Activated T-helper 9 cell treated with anti-CD3 and anti-CD28 coated beads, Interleukin-2, amount 50 U/mL, for 16 hours (primary cell): ENCODE measurements around the gene LDLRAD4.

Source experiments
- DNase-seq: peaks from one replicate; pipeline ENCODE4 v3.0.0-alpha.2; 2020; ENCODE audit warnings: low read depth

The LDLRAD4 gene

DNA sequence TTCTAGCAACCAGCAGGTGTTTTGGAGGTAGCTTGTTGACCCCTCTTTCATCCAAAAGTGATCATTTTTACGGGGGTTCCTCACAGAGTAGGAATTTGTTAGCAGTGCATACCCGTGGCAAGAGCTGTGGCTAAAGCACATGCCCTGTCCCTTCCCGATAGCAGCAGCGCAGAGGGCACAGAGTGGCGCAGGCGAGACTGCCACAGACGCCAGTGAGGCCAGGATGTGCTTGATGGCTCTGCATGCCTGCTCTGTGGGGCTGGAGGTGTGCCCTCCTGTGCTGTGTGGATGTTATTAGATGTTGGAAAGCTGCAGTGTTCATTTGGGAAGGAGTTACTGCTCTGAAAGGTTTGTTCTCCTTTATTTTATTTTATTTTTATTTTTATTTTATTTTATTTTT, 354.2 kb downstream of the LDLRAD4 start:
- DNase-seq = no peak

DNA sequence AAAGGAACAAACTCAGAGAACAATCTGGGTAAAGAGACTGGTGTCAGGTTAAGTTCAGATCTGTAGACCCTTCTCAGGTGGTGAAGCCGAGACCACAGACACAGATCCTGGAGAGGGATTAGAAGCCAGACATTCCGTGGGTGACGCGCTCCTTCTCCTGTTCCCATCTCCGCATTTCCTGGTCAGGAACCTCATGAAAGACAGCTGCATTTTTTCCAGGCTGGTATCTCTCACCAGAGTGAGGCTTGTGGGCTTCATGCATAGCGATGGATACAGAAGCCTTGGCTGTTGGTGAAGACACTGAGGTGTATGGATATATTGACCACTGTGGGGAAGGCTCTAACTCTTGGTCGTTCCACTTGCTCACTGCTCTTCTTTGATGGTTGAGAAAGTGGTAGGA, 355.2 kb downstream of the LDLRAD4 start:
- DNase-seq = no peak

DNA sequence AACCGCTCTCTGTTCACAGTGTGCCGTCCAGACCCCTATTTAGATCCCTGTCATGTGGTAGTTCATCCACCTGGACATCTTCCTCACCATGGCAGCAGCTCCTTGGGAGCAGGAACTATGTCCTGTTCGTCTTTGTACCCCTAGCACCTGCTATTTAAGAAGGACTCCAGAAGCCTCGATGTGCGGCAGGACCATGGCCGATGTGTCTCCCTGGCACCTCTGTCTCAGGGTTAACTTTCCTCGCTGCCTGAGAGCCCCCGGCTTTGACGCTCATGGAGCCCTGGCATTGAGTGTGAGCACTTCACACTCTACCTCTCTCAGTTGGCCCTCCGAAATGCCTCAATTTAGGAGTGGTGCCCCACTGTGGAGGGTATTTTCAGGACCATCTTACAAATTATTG, 355.8 kb downstream of the LDLRAD4 start:
- DNase-seq = no peak

DNA sequence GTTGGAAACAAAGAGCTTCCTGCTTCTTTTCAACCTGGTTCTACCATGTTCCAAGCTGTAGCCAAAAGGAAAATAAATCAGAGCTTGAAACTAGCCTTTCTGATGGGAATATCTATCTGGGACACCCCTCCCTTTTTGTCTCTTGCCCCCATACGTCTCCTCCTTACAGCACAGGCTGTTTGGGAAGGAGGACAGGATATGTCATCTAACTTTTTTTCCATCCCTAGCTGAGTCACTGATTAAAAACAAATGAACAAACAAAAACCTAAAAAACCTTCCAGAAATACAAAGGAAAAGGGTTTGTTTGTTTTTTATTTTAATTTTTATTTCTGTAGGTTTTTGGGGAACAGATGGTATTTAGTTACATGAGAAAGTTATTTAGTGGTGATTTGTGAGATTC, 356.2 kb downstream of the LDLRAD4 start:
- no peak for DNase-seq

GRCh38 chr18:13576598-13576997, 358.0 kb downstream of the LDLRAD4 start:
- DNase-seq = no peak

DNA sequence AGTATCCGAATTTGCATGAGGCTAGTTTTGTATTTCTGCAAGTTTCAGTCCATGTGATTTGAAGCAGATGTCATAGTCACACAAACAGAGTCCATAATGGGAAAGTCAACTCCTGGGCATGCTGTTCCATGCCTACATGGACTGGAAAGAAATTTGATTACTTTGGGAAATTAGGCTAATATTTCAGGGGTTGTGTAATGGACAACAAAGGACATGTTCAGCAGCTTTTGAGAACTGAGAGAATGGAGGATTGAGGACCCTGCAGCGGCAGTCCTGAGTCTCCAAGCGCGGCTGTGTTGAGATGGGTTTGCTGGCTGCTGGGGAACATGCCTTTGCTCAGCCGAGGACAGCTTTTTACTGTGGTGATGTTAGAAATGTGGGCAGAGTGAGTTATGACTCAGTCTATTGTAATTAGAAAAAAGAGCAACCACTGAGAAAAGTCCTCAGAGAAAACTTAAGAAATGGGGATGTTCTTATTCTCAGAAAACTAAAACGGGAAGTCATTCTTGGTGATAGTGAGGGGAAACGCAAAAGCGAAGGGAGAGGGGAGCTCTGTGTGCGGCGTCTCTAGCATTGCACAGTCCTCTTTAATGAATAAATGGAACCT, 358.6 kb downstream of the LDLRAD4 start:
- DNase-seq = peak; percentile 23

DNA sequence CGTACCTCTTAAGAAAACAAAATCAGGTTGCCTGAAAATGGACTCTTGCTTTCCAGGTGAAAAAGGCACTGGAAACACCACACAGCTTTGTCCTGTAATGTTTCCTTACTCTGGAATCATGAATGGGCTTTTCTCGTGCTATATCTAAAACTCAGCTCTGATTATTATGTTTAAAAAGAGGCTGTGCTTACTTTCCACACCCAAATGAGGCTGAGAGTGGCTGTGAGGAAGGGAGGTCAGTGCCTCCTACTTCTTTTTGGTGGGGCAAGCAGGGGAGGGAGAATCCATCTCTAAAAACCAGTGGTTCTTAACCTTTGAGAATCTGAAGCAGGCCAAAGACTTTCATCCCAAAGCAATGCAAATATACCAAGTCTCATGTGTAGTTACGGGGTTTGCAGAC, 359.2 kb downstream of the LDLRAD4 start:
- no peak for DNase-seq

DNA sequence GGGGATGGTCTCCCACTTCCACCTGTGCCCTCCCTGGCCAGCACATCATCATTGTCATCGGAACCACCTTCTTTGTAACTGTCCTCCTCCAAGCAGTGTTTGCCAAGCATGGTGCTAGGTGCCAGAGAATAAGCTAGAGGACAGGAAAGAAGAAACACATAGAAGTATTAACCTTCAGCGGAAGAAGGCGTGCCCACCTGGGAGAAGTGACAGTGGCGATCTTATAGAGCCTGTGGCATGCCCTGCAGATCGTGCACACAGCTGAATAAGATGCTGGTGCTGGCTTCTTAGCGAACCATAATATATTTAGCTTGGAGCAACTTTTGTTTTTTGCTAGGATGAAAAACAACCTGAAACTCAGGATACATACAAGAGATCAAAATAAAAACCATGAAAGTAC, 359.8 kb downstream of the LDLRAD4 start:
- no peak for DNase-seq

DNA sequence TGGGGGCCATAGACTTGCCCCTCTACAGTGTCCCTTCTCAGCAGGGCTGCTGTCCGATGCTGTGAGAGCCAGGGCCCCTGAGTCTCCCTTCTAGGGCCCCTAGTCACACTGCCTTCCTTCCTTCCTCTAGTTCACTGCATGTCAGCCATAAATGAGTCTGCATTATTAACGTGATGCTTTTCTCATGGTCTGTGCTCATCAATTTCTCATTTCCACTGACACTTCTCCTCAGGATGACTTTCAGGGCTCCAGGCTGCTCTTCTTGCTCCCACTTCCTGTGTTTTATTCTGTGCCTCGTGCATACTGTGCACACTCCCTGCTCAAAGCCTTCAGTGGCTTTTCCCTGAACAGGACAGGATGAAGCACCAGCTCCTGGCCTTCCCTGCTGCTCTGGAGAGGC, 361.3 kb downstream of the LDLRAD4 start:
- no peak for DNase-seq

GRCh38 chr18:13580351-13580750, 361.8 kb downstream of the LDLRAD4 start:
- no peak for DNase-seq

DNA sequence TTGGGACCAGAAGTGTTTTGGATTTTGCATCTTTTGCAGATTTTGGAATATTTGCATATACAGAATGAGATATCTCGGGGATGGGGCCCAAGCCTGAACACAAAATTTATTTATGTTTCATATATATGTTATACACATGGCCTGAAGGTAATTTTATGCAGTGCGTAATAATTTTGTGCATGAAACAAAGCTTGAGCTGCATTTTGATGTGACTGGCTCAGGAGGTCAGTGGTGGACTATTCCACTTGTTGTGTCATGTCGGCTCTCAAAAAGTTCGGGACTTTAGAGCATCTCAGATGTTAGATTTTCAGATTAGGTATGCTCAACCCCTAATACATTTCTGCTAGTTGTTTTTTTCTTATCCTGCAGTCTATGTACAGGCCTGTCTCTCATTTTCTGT, 362.4 kb downstream of the LDLRAD4 start:
- no peak for DNase-seq

DNA sequence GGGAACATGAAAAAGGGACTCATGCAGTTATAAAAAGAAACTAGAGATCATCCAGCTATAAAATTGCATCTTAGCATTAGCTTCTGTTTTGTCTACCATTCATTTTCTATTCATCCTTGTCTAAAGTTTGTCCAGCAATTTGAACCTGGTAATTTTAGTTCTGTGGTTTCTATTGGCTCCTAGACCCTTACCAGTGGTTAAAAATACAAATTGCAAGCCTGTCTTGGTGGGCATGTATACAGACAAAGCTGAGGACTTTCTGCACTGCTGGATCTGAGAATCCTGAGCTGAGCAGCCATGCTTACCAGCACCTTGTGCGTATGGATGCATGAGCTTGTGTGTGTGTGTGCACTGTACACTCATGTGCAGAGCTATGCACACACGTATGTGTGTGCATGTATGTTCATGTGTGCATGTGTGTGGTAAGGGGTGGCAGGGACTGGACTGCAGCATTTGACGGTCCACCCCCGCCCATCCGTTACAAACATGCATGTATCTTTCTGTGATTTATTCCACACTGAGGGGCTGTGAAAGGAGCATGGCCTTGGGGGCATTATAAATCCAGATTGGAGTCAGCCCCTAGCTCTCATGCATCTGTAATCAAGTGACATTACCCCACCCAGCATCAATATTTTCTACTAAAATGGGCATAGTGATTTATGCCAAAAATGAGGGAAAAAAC, 363.1 kb downstream of the LDLRAD4 start:
- DNase-seq = no peak

- no peak for DNase-seq
These were observed 363.7 kb downstream of the LDLRAD4 start for GRCh38 chr18:13582178-13582670.

- DNase-seq = no peak
These were observed 365.3 kb downstream of the LDLRAD4 start for GRCh38 chr18:13583576-13584550.

- DNase-seq = no peak
These were observed 366.3 kb downstream of the LDLRAD4 start for GRCh38 chr18:13584825-13585224.

DNA sequence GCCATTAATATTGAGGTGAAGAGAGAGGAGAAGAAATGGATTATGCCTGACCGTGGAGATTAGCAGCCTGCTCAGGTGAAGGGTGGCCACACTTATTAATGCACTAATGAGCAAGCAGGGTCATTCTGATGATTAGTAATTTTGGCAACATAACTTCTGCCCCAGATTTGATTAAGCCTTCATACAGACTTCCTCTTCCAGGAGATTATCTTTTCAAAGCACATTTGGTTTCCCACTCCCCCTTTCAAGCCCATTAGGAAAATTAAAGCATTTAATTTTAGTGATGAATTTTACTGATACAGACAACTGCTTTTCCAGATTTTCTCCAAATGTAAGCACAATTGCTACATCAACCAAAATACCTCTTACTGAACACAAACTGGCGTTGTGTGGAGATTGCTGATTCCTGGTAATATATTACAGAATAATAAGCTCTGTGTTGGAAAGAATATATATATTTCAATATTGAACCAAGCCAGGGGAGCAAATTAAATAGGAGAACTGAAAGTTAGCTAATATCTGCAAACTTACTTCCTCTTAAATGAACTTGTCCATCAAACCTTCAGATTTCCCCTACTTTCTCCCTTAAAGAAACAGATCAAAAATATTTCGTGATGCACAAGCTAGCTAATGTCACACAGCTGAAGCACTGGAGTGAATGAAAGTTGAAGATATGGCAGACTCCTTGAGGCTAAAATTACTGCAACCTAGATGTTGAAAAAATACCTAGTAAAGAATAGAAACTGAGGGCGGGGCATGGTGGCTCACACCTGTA, 367.0 kb downstream of the LDLRAD4 start:
- DNase-seq = no peak

DNA sequence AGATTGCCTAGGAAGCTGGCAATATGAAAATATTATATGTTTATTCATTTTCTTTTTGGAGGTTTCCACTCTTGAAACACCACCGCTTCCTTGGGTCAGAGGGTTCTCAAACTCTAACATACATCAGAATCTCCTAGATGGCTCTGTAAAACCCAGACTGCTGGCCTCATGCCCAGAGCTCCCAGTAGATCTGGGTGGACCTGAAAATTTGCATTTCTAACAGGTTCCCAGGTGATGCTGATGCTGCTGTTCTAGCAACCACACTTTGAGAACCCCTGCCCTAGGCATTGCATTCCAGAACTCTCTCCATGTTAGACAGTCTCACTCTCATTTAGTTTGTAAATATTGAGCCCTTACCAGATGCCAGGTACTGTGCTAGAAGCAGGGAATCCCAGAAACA, 368.4 kb downstream of the LDLRAD4 start:
- no peak for DNase-seq

DNA sequence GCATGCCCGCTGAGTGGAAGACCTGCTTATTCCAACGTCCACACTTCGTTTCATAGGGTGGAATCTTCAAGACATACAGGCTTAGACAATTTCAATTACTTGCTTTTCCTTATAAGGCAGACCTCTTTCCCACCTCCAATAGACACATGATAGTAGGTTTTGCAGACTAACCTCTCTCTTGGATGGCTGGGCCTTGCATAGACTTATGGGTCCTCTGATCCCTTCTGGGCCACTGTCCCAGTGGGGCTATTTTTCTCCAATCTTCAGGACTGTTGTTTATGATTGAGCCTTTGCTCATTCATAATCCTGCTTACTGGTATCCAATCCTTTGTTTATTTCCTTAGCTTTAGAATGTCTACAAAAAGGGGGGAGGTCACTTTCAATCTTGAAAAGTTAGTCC, 368.9 kb downstream of the LDLRAD4 start:
- DNase-seq = no peak

DNA sequence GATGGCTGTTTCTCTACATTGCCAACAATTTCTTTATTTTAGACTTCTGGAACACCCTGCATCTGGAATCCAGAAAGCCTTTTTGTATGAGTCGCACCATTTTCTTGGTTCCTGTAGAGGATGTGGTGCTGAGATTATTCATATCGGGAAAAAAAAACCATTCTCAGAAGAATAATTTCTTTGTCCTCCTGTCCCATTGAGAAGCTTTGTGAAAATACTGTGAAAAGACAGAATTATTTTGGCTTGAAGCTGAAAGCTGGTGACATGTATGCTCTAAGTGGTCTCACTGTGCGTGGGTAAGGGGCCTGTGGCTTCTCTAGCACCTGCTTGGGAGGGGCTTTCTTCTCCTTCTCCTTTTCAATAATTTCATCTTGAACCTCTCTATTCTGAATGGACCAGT, 369.4 kb downstream of the LDLRAD4 start:
- no peak for DNase-seq

DNA sequence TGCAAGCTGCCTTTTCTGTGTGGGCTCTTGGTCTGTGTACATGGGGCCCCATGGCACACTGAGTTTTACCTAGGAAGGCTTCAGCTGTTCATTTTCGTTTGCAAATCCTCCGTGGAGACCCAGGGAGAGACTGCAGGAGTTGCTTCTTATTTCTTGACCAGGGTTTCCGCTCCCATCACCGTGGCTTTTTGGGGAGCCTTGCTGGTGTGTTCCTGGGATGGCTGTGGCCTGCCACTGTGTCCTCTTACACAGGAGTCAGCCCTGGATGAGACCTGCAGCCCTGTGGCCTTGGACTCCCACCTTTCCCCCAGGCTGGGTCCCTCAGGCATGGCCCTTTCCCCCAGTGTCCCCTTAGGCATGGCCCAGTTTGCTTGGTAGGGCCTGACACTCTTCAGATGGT, 370.8 kb downstream of the LDLRAD4 start:
- DNase-seq = no peak

DNA sequence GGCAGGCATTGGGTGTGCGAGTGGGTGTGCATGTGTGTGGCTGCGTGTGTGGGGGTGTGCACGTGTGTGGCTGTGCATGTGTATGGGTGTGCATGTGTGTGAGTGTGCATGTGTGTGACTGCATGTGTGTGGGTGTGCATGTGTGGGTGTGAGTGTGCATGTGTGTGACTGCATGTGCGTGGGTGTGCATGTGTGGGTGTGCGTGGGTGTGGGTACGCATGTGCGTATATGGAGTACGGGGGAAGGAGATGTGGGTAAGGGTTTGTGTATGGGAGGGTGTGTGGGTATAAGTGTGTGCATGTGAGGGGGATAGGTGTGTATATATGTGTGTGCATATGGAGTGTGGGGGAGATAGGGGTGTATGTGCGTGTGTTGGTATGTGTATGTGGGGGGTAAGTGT, 371.4 kb downstream of the LDLRAD4 start:
- DNase-seq = no peak

- no peak for DNase-seq
These were observed 373.7 kb downstream of the LDLRAD4 start for GRCh38 chr18:13592246-13592645.
